GM19240 (cell line): ENCODE data around the gene IKZF3.
"Not testable (repeated sequence)": the region's sequence is repeated elsewhere in the genome, so short reads cannot be mapped to it uniquely, and the experiment has no call there.

Source experiments
- DNase-seq: peaks from one replicate; pipeline ENCODE4 v3.0.0; 2011; ENCODE audit warnings: low spot score; ENCODE audit not compliant: insufficient read length

Gene IKZF3

DNA sequence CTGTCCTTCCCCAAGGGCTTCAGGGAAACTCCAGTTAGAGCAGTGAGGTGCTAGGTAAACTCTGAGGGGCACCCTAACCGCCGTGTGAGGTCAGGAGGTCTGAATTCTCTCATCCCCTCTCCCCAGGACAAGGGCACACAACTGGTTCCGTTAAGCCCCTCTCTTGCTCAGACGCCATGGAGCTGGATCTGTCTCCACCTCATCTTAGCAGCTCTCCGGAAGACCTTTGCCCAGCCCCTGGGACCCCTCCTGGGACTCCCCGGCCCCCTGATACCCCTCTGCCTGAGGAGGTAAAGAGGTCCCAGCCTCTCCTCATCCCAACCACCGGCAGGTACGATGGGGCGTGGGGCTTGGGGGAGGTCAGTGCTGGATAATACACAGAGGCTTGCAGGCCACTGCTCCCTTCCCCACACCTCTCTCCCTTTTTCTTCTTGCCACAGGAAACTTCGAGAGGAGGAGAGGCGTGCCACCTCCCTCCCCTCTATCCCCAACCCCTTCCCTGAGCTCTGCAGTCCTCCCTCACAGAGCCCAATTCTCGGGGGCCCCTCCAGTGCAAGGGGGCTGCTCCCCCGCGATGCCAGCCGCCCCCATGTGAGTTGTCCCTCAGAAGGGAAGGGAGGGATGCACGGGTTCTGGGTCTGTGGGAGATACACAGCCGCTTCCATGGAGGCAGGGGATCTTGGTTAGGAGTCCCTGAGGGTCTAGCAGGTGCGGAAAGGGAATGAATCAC is 121.8 kb downstream of the IKZF3 start:
- no peak for DNase-seq

DNA sequence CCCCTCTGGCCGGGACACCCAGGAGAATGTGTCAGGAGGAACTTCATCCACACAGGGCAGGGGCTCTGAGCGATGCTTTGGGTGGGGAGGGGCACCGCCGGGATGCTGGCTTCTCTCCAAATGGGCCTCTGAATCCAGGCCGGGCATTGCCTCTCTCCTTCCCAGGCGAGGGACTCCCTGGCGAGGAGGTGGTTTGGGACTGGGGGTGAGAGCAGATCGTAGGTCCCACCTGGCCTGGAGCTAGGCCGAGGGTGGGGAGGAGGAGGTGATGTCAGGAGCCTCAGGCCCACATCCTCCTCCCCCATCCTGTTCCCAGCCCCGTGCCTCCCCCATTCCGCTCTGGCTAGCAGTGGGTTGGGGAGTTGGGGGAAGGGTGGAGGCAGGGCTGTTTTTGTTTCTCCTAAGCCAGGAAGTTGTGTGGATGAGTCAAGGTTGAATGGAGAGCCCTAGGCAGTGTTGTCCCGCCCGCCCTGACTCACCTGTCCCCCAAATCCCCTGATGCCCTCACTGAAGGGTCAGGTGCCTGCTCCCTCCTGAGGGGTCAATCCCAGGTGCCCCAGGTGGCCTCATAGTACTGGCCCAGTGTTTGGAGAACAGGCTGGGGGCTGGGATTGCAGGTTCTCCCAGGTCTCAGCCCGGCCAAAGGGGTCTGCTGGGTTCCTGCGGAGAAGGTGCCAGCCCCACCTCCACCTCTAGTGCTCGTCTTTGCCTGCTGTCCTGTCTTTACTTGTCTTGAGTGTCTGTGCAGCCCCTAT is 123.6 kb downstream of the IKZF3 start:
- no peak for DNase-seq

DNA sequence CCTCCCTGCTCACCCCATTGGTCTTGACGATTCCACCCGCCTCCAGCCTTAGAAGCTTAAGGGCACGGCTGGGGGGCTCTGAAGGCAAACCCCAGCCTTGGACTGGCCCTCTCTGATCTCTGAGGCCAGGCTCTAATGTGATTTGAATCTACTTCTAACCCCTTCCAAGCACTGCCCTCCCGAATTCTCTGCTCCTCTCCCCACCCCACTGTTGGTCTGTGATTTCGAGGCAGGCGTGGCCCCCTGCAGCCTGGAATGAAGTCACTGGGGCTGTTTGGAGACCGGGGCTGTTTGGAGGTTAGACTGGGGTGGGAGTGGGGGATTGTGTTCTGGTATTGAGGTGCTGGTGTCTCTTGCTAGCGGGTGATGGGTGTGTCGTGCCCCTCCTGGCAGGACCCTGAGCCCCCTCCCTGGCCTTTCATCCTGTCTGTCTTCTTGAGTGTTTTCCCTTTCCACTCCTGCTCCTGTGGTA is 124.2 kb downstream of the IKZF3 start:
- DNase-seq, result no peak

DNA sequence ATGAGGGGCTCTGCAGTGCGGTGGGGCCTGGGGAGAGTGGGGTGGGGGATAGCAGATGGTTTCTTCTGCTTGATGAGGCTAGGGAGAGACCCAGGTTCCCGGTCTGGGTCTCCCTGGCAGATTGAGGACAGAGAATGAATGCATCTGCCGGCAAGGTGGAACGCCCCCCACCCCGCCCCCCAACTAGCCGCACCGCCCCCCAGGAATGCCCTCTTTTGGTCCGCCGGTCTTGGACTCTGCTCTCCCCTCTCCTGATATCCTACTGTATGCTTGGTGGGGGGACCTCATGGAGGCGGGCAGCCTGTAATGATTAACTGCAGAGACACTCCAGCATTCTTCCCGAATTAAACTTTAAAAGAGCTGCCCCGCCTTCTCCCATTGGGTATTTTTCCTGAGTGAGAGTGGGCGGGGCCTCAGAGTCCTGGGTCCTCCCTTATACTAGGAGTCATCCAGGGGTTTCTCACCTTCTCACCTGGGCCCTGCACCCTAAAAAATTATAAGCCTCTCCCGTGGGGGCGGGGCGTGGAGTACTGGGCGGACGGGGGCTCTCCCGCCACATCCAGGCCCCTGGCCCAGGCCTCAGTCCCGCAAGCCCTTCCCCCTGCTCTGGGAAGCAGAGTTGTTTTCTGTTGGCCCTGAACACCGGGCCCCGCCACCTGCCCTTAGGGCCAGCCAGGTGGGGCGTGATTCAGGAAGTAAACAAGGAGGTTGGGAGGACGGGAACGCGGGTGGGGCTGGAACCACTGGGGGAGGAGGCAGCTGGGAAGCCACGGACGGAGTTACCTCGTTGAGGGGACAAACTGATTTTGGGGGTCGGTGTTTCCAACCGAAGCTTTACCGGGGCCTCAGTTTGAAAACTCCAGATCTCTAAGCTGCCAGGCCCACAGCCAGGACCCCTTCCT is 124.9 kb downstream of the IKZF3 start:
- no peak for DNase-seq

- no peak for DNase-seq
Measured at GRCh38 chr17:39738568-39738901, 125.6 kb downstream of the IKZF3 start.

DNA sequence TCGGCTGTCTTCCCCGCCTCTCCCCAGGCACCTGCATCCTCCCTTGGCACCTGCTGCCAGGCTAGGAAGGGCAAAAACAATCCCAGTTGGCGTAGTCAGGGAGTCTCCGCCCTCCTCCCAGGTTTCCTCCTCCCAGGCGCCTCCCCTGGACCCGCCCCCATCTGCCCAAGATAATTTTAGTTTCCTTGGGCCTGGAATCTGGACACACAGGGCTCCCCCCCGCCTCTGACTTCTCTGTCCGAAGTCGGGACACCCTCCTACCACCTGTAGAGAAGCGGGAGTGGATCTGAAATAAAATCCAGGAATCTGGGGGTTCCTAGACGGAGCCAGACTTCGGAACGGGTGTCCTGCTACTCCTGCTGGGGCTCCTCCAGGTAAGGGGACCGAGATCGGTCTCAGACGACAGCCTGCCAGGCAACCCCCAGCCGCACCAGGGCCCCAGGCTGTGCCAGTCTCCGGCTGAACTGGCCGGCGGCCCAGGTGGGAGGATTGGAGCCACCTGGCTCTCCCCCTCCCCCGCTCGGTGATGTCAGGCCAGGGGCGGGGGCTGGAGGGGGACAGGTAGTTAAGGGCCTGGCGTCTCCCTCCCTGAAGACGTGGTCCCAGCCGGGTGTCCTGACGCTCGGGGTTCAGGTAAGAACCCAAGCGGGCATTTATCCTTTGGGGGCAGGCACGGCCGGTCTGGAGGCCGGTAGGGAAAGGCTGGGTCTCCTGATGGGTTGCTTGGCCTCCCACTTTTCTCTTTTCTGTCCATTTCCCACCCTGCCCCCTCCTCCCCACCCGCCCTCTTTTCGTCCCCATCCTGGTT is 126.1 kb downstream of the IKZF3 start, which contains the start of gene GRB7:
Gene GRB7 (plus strand): TSS at position 179 of the 808 bp plus-strand sequence. CDS start 4,364 bp downstream, outside the sequence.
- DNase-seq, result no peak

DNA sequence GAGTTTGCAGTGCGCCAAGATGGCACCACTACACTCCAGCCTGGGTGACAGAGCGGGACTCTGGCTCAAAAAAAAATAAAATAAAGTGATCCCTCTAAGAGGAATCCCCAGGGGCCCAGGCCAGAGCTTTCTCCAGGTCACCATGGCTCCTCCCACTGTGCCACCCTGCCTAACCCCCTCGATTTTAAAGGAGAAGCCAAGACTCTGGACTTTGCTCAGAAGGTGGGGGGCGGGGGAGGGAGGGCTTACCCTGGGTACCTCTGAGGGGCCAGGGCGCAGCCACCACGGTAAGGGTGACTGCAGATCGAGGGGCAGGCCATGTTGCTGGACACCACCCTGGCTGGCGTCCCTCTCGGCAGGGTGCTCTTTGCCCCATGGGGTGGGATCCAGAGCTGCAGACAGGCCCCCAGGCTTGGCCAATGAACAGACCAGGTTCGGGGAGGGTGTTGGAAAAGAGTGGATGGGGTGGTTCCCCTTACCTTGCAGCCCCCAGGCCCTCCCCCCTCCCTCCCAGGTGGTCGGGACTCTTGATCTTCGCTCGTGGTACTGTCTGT is 126.8 kb downstream of the IKZF3 start:
- DNase-seq, result no peak

GRCh38 chr17:39736319-39737165 is 127.6 kb downstream of the IKZF3 start:
- no peak for DNase-seq

DNA sequence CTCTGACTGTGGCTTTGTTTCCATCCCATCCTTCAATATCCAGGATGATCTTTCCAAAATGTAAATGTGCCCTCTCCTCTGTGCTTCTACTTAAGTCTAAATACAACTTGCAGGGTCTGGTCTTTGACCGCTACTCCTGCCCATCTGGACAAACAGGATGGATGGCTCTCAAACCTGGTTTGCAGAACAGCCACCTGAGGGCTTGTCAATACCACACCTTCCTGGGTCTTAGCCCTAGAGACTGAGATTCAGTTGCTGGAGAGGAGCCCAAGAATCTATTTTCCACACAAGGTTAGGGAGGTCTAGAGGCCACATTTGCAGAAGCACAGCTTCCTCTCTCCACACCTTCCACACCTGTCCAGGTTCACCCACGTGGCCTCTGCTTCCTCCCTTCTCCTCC is 128.2 kb downstream of the IKZF3 start:
- DNase-seq, result no peak

- no peak for DNase-seq
Measured at GRCh38 chr17:39732586-39732985, 131.5 kb downstream of the IKZF3 start.

GRCh38 chr17:39730095-39730921 is 133.8 kb downstream of the IKZF3 start, which contains the start of gene MIEN1:
TSS of gene MIEN1 (minus strand) at chr17:39730532. CDS start at chr17:39730495, 37 bp downstream.
- DNase-seq, result peak; percentile 94

- DNase-seq, result no peak
Measured at GRCh38 chr17:39729280-39729851, 134.7 kb downstream of the IKZF3 start.

DNA sequence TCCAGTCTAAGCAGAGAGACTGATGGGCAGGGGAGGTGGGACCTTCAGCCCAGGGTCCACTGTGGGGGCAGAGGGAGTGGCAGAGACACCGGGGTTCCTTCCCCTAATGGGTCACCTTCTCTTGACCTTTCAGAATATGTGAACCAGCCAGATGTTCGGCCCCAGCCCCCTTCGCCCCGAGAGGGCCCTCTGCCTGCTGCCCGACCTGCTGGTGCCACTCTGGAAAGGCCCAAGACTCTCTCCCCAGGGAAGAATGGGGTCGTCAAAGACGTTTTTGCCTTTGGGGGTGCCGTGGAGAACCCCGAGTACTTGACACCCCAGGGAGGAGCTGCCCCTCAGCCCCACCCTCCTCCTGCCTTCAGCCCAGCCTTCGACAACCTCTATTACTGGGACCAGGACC is 136.6 kb downstream of the IKZF3 start:
- no peak for DNase-seq

DNA sequence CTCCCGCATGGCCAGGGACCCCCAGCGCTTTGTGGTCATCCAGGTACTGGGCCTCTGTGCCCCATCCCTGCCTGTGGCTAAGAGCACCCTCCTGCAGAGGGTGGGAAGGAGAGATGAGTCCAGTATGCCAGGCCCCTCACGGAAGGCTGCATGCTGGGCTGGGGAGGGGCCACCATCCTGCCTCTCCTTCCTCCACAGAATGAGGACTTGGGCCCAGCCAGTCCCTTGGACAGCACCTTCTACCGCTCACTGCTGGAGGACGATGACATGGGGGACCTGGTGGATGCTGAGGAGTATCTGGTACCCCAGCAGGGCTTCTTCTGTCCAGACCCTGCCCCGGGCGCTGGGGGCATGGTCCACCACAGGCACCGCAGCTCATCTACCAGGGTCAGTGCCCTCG is 137.5 kb downstream of the IKZF3 start:
- no peak for DNase-seq

DNA sequence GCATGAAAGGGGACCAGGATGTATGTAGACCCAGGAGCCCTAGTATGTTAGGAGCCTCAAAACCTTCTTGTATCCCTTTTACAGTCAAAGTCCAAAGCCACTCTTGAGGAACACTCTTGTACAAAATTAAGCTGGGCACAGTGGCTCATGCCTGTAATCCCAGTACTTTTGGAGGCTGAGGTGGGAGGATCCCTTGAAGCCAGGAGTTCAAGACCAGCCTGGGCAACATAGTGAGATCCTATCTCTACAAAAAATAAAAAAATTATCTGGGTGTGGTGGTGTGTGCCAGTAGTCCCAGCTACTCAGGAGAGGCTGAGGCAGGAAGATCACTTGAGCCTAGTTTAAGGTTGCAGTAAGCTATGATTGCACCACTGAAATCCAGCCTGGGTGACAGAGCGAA is 138.2 kb downstream of the IKZF3 start:
- DNase-seq, result not testable (repeated sequence)

DNA sequence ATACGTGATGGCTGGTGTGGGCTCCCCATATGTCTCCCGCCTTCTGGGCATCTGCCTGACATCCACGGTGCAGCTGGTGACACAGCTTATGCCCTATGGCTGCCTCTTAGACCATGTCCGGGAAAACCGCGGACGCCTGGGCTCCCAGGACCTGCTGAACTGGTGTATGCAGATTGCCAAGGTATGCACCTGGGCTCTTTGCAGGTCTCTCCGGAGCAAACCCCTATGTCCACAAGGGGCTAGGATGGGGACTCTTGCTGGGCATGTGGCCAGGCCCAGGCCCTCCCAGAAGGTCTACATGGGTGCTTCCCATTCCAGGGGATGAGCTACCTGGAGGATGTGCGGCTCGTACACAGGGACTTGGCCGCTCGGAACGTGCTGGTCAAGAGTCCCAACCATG is 139.4 kb downstream of the IKZF3 start:
- DNase-seq, result no peak

DNA sequence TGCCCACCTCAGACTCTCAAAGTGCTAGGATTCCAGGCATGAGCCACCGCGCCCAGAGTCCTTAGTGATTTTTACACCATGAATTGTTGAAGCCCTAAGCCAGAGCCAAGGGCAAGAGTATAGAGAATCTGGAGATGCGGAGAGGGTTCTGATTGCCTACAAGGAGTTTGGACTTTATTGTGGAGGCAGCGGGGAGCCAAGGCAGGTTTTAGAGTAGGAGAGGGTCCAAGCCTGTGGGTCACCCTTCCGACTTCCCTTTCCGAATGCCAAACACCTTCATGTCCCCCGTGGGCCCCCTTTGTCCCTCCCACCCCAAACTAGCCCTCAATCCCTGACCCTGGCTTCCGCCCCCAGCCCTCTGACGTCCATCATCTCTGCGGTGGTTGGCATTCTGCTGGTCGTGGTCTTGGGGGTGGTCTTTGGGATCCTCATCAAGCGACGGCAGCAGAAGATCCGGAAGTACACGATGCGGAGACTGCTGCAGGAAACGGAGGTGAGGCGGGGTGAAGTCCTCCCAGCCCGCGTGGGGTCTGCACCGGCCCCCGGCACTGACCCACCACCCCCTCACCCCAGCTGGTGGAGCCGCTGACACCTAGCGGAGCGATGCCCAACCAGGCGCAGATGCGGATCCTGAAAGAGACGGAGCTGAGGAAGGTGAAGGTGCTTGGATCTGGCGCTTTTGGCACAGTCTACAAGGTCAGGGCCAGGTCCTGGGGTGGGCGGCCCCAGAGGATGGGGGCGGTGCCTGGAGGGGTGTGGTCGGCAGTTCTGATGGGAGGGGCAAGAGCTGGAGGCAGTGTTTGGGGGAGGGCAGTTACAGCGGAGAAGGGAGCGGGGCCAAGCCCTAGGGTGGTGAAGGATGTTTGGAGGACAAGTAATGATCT is 140.9 kb downstream of the IKZF3 start:
- no peak for DNase-seq
